HG03521 (cell line): ENCODE measurements around the gene DFFB.
"Not testable (repeated sequence)": the region's sequence is repeated elsewhere in the genome, so short reads cannot be mapped to it uniquely, and the experiment has no call there.

Source experiments
- ATAC-seq: cut with Tn5 transposase; IDR thresholded peaks from one replicate; pipeline ENCODE4 v1.9.1; 2021; ENCODE audit warnings: mild to moderate bottlenecking, moderate library complexity; ENCODE audit not compliant: unreplicated experiment

Gene DFFB, protein sequence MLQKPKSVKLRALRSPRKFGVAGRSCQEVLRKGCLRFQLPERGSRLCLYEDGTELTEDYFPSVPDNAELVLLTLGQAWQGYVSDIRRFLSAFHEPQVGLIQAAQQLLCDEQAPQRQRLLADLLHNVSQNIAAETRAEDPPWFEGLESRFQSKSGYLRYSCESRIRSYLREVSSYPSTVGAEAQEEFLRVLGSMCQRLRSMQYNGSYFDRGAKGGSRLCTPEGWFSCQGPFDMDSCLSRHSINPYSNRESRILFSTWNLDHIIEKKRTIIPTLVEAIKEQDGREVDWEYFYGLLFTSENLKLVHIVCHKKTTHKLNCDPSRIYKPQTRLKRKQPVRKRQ

DNA sequence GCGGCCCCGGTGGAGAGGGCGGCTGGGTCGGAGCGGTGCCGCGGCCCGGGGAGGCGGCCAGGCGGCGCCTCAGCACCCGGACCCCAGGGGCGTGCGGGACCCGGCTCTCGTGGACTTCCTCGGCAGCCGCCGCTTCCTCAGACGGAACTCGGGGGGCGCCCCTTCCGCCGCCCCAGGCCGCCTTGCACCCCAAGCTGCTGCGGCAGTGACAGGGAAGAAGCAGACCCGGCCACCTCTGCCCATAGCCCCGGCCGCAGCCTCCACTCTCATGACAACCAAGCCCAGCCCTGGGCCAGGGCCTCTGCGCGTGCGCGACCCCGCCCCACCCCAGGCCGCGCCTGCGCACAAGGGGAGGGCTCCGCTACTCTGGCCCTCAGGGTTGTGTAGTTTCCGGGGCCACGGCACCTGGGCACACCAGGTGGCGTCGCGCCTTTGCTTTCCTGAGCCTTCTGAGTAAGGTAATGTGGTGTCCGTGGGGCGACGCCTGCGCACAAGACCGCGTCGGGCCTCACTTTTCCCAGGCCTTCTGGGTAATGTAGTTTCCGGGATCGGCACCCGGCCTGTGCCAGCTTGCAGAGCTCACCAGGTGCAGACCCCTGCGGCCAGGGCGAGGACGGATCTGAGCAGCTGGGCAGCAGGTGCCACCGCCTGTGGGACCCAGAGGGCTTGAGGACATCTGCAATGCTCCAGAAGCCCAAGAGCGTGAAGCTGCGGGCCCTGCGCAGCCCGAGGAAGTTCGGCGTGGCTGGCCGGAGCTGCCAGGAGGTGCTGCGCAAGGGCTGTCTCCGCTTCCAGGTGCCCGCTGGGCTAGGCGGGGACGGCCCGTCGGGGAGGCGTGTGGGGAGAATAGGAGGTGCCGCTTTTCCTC is at the start of gene DFFB, which contains the start of gene CEP104:
Gene DFFB (plus strand): TSS at position 554 of the 868 bp plus-strand sequence. CDS start 128 bp downstream, at position 682.
Gene CEP104 (minus strand): TSS at position 289 of the 868 bp plus-strand sequence. CDS start 4,804 bp downstream, outside the sequence.
- peak; percentile 95 for ATAC-seq

DNA sequence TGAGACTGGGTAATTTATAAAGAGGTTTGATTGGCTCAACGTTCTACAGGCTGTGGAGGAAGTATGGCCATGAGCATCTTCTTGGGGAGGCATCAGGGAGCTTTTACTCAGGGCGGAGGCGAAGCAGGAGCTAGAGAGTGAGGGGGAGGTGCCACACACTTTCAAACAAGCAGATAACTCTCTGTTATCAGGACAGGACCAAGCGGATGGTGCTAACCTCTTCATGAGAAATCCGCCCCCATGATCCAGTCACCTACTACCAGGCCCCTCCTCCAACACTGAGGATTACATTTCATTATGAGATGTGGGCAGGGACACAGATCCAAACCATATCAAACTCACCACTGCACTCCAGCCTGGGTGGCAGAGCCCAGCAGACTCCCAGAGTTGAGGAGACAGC is 49.5 kb upstream of the DFFB start:
- ATAC-seq = no peak

DNA sequence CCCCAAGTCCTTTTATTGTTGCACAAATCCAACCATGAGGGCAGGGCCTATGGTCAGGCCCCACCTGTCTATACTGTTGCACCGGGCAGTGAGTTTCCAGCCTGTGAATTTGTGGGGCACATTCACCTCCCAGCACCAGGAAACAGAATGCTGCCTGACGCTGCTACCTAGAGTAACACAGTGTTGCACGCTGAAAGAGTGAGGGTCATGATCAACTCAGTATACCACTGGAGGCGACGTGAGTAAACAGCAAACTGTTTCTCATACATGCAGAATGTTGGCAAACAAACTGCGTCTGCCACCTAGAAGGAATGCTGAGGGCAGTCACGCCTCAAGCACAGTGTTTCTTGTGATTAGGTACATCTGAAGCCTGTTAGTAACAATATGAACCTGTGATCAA is 47.6 kb upstream of the DFFB start:
- ATAC-seq = no peak

DNA sequence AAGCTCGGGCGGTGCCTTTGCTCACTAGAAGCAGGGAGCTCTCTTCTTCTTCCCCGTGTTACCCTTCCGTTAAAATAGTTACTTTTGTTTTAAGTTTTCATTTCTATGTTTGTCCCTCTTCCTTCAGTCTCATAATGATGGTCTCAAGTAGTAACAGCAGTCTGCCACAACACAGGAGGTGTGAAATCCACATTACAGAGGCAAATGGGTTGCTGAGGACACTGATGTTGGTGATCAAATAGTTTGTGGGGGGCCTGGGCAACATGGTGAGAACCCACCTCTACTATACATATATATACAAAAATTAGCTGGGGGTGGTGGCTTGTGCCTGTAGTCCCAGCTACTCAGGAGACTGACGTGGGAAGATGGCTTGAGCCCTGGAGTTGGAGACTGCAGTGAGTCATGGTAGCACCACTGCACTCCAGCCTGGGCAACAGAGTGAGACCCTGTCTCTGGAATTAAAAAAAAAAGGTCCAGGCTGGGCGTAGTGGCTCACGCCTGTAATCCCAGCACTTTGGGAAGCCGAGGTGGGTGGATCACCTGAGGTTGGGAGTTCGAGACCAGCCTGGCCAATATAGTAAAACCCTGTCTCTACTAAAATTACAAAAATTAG is 47.0 kb upstream of the DFFB start:
- ATAC-seq = not testable (repeated sequence)

DNA sequence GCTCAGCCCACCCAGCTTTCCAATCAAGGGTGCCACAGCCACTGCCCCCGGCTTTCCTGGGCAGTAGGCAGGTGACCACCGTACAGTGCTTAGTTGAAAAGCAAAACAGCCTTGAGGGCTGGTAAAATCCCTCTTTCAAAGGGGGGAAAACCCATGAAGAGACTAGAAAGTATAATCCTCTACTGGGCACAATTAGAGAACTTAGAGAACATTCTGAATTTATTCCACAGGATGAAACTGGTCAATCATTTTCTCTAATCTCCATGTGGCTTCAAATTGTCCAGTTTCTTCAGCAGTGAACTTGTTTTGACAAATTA is 45.7 kb upstream of the DFFB start:
- ATAC-seq = no peak

DNA sequence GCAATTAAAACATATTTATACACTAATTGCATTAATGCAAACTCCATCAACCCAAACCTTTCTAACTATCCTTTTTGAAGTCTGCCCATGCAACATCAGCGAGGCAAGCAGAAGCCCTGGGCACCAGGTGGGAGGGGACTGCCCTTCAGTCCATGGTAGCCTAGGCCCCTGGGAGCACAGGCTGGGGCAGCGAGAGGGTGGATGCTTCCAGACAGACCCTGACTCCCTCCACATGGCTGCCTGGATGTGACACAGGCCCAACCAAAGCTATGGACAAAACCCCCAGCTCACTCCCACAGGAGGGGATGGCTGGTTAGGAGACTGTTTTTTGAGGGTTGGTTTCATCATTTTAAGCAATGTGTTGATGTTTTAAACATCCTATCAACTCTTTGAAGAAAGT is 43.2 kb upstream of the DFFB start:
- no peak for ATAC-seq

DNA sequence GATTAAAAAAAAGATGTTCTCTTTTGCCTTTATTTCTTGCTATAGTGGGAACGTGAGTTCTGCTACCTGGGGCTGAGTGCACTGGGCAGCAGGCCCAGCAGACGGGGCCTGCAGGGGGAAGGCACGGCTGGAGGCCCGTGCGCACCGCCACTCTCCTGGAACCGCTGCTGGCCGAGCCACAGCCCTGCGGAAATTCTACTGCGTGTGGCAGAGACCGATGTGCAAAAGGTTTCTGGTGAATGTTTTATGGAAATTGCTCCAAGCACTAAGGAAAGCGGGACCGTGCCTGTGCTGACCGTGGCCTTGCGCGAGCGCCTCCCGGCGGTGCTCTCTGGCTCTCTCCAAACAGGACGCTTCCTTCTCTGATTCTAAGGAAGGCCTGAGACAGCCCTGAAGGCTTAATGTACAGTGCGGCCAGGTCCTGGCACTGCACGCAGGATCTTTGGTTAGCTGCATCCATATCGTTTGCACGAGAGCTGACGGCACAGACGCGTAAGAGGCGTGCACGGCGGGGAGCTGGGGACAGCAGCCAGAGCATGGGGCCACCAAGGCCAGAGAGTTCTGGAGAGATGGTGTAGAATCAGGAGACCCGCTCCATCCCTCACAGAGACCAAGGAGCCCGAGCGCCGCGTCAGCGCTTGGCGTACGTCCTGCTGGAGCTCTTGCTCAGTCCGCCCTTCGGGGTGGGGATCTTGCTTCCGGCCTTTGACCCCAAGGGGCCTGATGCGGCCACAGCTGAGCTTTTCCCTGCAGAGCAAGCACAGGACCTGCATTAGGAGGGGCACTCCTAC is 42.3 kb upstream of the DFFB start:
- no peak for ATAC-seq

DNA sequence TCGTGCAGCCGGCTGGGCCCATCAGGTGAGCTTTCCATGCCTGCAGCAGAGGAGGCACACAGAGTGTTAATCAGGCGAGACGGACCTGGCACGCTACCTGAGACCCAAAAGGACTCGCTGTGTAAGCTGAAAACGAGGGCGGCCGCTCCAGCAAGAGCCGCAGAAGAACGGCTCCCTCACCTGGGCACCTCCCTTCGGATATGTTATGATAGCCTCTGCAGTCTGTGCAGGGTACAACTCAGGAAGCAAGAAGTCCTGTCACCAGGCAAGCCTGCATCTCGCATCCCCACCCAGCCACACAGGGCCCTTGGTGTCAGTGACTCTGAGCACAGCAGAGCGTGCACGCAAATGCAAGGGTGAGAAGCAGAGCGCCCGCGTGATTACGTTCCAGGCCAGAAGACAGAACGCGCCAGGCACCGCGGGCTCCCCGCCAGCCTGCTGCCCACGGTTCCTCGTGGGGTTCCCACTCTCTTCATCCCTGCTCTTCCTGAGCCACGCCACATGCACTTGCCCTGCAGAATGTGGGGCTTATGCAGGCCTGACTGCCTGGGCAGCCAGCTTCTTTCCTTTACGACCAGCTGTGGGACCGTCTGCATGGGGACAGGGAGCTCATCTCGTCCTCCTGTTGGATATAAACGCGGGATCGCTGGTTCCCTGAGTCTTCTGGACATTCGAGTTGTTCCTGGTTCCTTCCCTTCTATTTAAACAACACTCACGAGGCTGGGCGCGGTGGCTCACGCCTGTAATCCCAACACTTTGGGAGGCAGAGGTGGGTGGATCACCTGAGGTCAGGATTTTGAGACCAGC is 40.7 kb upstream of the DFFB start:
- no peak for ATAC-seq

DNA sequence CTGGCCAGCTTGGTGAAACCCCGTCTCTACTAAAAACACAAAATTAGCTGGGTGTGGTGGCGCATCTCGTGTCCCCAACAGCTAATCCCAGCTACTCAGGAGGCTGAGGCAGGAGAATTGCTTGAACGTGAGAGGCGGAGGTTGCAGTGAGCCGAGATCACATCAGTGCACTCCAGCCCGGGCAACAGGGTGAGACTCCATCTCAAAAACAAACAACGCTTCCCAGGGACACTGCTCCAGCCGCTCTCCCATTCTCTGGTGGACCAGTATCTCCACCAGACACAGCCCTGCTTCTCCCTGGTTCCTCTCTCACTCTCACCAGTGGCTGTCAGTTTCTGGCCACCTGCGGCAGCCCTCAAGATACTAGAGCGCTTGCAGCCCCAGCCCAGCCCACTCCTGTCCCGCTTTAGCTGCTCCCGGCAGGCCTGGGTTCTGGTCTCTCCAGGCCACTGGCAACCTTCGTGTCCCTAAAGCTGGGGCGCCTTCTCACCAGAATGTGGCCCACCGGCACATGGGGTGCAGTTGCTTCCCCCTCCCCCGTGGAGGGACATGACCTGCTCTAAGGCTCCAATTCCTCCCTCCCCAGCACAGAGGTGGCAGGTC is 40.0 kb upstream of the DFFB start:
- ATAC-seq = no peak

DNA sequence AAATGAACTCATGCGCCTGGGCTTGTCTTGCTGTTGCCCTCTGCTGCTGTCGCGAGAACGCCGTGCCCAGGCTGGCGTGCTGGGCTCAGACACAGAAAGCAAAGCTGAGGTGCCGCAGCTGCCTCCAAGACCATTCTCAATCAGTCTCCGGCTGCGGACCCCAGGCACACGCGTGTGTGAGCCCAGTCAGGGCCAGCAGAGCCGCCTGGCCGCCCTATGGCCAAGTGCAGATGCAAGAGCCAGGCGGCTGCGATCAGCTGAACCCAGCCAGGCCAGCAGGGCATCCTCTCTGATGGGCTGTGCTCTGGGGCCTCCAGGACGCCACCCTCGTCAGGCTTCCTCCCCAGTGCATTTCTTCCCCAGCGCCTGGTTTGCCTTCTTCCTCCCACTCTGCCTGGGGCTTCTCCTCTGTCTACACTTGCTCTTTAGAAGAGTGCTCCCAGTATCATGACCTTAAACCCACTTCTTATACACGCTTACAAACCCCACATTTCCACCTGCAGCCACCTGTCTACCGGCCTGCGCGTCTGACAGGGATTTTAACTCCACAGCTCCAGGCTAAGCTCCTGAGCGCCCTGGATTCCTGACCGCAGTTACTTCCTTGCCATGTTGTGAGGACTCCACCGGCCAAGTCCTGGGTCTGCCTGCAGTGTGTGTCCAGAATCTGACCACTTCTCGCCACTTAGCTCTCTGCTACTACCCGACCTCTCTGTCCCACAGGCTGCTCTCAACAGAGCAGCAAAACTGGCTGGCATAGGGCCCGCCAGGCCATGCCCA is 39.3 kb upstream of the DFFB start:
- no peak for ATAC-seq

DNA sequence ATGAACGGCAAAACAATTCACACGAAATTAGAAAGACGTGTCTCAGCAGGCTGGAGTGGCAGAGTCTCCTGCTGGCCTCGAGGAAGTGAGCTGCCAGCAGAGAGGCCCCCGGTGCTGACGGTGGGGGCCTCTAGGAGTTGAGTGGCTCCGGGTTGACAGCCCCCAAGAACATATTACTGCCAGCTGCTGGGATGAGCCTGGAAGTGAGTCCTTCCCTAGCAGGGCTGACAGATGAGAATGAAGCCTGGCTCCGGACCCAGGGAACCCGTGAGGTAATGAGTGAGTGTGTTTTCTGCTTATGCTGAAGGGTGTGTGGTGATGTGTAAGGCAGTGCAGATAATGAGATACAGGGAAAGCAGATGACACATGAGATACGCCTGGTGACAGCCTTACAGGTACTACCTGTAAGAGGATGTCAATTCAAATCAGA is 37.5 kb upstream of the DFFB start:
- ATAC-seq = no peak

DNA sequence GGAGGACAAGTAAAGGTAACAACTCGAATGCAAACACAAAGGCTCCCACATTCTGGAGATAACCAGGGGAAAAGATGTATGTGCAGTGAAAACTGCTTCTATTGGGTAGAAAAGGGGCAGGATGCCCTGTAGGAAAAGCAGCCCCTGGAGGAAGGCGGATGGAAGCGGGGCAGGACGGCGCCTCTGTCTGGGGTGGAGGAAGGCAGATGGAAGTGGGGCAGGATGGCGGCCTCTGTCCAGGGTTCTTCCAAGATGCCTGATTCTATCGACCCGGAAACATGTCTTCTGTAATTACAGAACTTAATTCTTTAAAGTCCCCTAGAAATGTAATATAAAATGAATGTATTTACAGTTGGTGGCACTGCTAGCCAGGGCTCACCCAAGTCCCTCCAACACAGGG is 37.0 kb upstream of the DFFB start:
- no peak for ATAC-seq

DNA sequence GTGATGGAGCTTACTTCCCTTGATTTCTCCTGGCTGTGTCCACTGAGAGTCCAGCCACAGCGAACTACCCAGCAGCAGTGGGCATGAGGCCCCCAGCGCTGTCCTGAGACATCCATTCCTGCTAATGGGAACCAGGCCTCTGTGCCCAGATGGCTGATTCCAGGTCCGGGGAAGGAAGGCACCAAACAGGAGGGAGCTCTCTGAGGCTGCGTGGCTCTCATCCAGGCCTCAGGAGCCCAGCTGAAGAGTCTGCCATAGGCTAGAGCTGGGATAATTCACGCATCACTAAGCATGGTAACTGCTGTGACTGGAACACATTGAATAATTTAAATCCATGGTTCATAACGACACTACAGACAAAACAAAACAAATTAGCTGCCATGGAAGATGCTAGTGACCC is 36.3 kb upstream of the DFFB start:
- no peak for ATAC-seq

DNA sequence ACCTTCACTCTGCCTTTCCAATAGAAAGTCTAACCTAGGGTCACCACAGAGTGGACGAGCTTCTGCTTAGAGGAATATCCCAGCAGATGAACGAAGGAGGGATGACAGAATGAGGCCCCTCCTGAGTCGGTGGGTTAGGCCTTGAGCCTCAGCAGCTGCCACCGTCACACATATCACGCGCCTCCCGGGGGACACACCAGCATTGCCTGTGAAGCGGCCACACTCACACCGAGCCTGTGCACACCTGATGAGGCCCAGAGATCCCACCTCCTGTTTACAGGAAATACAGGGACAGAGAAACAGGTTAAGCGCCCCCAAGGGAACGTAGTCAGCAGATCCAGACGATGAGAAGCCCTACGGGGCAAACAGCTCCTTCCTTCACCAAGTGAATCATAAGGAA is 35.8 kb upstream of the DFFB start:
- ATAC-seq = no peak

DNA sequence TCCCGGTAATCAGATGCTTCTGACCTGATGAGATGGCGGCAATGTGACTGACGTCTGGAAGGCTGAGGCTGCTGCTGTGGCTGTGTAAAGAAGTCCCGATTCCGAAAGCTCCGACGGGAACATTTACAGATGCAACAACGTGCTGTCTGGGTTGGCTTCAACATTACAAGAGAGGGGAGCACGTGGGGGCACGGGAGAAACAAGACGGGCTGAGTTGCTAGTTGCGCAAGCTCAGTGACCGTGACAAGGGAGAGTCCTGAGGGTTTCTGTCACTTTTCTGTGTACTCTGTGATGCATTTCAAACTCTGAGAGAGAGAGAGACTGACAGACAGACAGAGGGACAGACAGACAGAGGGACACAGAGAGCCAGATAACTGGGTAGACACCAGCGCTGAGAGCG is 35.4 kb upstream of the DFFB start:
- no peak for ATAC-seq

DNA sequence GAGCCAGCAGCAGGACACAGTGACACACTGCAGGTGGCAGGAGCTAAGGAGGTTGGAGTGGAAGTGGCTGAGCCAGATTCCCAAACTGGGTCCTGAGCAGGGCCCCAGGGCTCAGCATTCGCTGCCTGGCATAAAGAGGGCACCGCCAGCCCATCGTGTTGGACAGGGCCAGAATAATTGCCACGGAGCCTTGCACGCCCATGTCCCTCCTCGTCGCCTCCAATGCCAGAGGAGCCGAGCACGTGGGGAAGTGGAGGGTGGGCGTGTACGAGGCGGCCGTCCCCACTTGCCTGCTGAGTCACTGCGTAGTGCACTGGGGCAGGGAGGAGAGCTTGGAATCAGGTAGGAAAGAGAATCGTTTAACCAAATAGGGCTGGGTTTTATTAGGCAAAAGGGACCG is 34.9 kb upstream of the DFFB start:
- no peak for ATAC-seq

DNA sequence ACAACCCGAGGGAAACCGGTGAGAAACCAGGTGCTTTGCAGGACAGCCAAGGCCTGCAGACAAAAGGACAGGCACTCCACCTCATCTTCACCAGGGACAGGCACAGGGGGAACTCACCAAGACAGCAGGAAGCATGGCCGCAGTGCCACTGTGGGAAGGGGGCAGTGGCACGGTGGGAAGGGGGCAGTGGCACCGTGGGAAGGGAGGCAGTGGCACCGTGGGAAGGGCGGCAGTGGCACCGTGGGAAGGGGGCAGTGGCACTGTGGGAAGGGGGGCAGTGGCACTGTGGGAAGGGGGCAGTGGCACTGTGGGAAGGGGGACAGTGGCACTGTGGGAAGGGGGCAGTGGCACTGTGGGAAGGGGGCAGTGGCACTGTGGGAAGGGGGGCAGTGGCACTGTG is 32.6 kb upstream of the DFFB start:
- ATAC-seq = no peak

DNA sequence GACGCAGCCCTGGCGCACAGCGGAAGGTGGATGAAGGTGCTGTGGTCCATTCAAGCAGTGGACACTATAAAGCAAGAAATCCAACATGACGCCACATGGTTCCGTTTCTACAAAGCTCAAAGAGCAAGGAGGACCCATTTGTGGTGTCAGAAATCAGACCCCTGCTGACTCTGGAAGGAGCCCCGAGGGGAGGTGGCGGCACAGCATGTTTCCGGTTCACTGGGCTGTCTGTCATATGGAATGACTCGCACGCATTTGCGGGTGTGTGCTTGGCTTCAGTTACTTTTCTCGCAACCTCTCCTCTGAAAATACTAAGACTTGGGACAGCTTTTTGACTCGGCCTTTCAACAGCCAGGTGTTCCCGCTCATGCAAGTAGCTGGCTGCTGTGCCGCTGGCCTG is 31.9 kb upstream of the DFFB start:
- ATAC-seq = no peak

DNA sequence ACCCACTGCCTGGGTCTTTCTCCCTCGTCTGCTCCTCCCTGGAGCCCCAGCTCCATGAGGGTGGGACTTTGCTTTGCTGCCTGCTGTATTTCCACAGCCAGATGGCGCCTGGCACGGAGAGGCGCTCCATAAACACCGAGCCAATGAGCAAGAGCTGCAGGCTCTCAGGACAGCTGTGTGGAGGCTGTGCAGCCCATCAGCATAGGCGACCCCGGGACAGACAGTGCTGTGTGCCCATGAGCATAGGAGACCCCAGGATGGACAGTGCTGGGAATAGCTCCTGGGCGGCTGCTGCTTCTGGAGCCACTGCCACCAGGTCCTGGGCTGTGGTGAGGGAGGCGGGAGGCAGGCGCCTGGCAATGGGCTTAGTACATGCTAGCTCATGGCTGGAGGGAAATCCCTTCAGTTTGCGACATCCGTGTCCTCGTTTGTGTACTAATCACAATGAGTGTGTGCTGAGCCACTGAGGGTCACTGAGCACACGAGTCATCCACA is 29.4 kb upstream of the DFFB start:
- no peak for ATAC-seq
